Measurements from ENCODE around the gene TRMT112.

The TRMT112 gene

GRCh38 chr11:64341429-64341828 is 24.1 kb upstream of the TRMT112 start:
- Histone ChIP-seq H3K4me3 (ENCODE audit: insufficient read depth, low read depth, low read length) (no peak overlapping the region), H3K9me3 (ENCODE audit: control insufficient read depth, low read length) (no peaks in the 10 kb centered on the region), H3K4me1 (ENCODE audit: control insufficient read depth, insufficient read depth, low read length) (peaks cover 13% of the 10 kb centered on the region), H3K27ac (ENCODE audit: insufficient read depth, low read depth, low read length, poor library complexity, severe bottlenecking) (no peak overlapping the region), H3K27me3 (ENCODE audit: control insufficient read depth, insufficient read depth, low read length, poor library complexity, severe bottlenecking) (peaks cover 8% of the 10 kb centered on the region), H3K36me3 (ENCODE audit: control insufficient read depth, insufficient read depth, low read length) (no peaks in the 10 kb centered on the region)
- 92 to 94% methylated on average over 21 of the region's 21 CpGs for WGBS, 2 experiments

GRCh38 chr11:64340671-64341335 is 23.4 kb upstream of the TRMT112 start:
- peak overlapping the region; percentile 32 for H3K4me3 ChIP-seq (ENCODE audit: insufficient read depth, low read depth, low read length)
- 50 to 60% methylated on average over 33 of the region's 33 CpGs for WGBS, 2 experiments
- peaks cover 13% of the 10 kb centered on the region for H3K4me1 ChIP-seq (ENCODE audit: control insufficient read depth, insufficient read depth, low read length)
- H3K9me3 ChIP-seq (ENCODE audit: control insufficient read depth, low read length) = no peaks in the 10 kb centered on the region
- no peaks in the 10 kb centered on the region for H3K36me3 ChIP-seq (ENCODE audit: control insufficient read depth, insufficient read depth, low read length)
- peaks cover 8% of the 10 kb centered on the region for H3K27me3 ChIP-seq (ENCODE audit: control insufficient read depth, insufficient read depth, low read length, poor library complexity, severe bottlenecking)
- no peak overlapping the region for H3K27ac ChIP-seq (ENCODE audit: insufficient read depth, low read depth, low read length, poor library complexity, severe bottlenecking)

GRCh38 chr11:64339754-64340408 is 22.5 kb upstream of the TRMT112 start, which contains the start of gene CCDC88B:
Gene CCDC88B, plus strand, starts transcription at chr11:64340204. Its CDS starts 63 bp downstream, at chr11:64340267.
- H3K27me3 ChIP-seq (ENCODE audit: control insufficient read depth, insufficient read depth, low read length, poor library complexity, severe bottlenecking) = peaks cover 8% of the 10 kb centered on the region
- WGBS, 2 experiments = 88 to 91% methylated on average over 16 of the region's 16 CpGs
- H3K9me3 ChIP-seq (ENCODE audit: control insufficient read depth, low read length) = no peaks in the 10 kb centered on the region
- H3K36me3 ChIP-seq (ENCODE audit: control insufficient read depth, insufficient read depth, low read length) = no peaks in the 10 kb centered on the region
- H3K4me3 ChIP-seq (ENCODE audit: insufficient read depth, low read depth, low read length) = peak within 1 kb of the TSS; percentile 32
- no peak within 1 kb of the TSS for H3K27ac ChIP-seq (ENCODE audit: insufficient read depth, low read depth, low read length, poor library complexity, severe bottlenecking)
- H3K4me1 ChIP-seq (ENCODE audit: control insufficient read depth, insufficient read depth, low read length) = peaks cover 13% of the 10 kb centered on the region

- no peaks in the 10 kb centered on the region for H3K36me3 ChIP-seq (ENCODE audit: control insufficient read depth, insufficient read depth, low read length)
- 87 to 96% methylated on average over 4 of the region's 4 CpGs for WGBS, 2 experiments
- H3K4me3 ChIP-seq (ENCODE audit: insufficient read depth, low read depth, low read length) = no peak overlapping the region
- H3K27ac ChIP-seq (ENCODE audit: insufficient read depth, low read depth, low read length, poor library complexity, severe bottlenecking) = no peak overlapping the region
- H3K9me3 ChIP-seq (ENCODE audit: control insufficient read depth, low read length) = no peaks in the 10 kb centered on the region
- peaks cover 13% of the 10 kb centered on the region for H3K4me1 ChIP-seq (ENCODE audit: control insufficient read depth, insufficient read depth, low read length)
- H3K27me3 ChIP-seq (ENCODE audit: control insufficient read depth, insufficient read depth, low read length, poor library complexity, severe bottlenecking) = peaks cover 8% of the 10 kb centered on the region
Observed at GRCh38 chr11:64339286-64339685, 21.9 kb upstream of the TRMT112 start.

GRCh38 chr11:64338716-64339115 is 21.4 kb upstream of the TRMT112 start:
- H3K27ac ChIP-seq (ENCODE audit: insufficient read depth, low read depth, low read length, poor library complexity, severe bottlenecking) = no peak overlapping the region
- H3K4me3 ChIP-seq (ENCODE audit: insufficient read depth, low read depth, low read length) = no peak overlapping the region
- WGBS, 2 experiments = 90 to 93% methylated on average over 8 of the region's 8 CpGs

GRCh38 chr11:64337538-64338249 is 20.3 kb upstream of the TRMT112 start:
- WGBS, 2 experiments = 89 to 90% methylated on average over 7 of the region's 8 CpGs

More at GRCh38 chr11:64338716-64339115, 21.4 kb upstream of the TRMT112 start:
- Histone ChIP-seq H3K36me3 (ENCODE audit: control insufficient read depth, insufficient read depth, low read length) (no peaks in the 10 kb centered on the region), H3K27me3 (ENCODE audit: control insufficient read depth, insufficient read depth, low read length, poor library complexity, severe bottlenecking) (peaks cover 8% of the 10 kb centered on the region), H3K9me3 (ENCODE audit: control insufficient read depth, low read length) (no peaks in the 10 kb centered on the region), H3K4me1 (ENCODE audit: control insufficient read depth, insufficient read depth, low read length) (peaks cover 13% of the 10 kb centered on the region)

GRCh38 chr11:64334764-64335735 is 17.7 kb upstream of the TRMT112 start:
- Histone ChIP-seq H3K4me3 (ENCODE audit: insufficient read depth, low read depth, low read length) (no peak overlapping the region), H3K27ac (ENCODE audit: insufficient read depth, low read depth, low read length, poor library complexity, severe bottlenecking) (no peak overlapping the region), H3K9me3 (ENCODE audit: control insufficient read depth, low read length) (no peaks in the 10 kb centered on the region), H3K4me1 (ENCODE audit: control insufficient read depth, insufficient read depth, low read length) (no peaks in the 10 kb centered on the region), H3K36me3 (ENCODE audit: control insufficient read depth, insufficient read depth, low read length) (no peaks in the 10 kb centered on the region), H3K27me3 (ENCODE audit: control insufficient read depth, insufficient read depth, low read length, poor library complexity, severe bottlenecking) (no peaks in the 10 kb centered on the region)
- whole genome bisulfite sequencing, 2 experiments = 68 to 75% methylated on average over 10 to 12 of the region's 13 CpGs

More at GRCh38 chr11:64337538-64338249, 20.3 kb upstream of the TRMT112 start:
- Histone ChIP-seq H3K4me3 (ENCODE audit: insufficient read depth, low read depth, low read length) (no peak overlapping the region), H3K27me3 (ENCODE audit: control insufficient read depth, insufficient read depth, low read length, poor library complexity, severe bottlenecking) (peaks cover 8% of the 10 kb centered on the region), H3K4me1 (ENCODE audit: control insufficient read depth, insufficient read depth, low read length) (peaks cover 10% of the 10 kb centered on the region), H3K27ac (ENCODE audit: insufficient read depth, low read depth, low read length, poor library complexity, severe bottlenecking) (no peak overlapping the region), H3K36me3 (ENCODE audit: control insufficient read depth, insufficient read depth, low read length) (no peaks in the 10 kb centered on the region), H3K9me3 (ENCODE audit: control insufficient read depth, low read length) (no peaks in the 10 kb centered on the region)

- H3K27ac ChIP-seq (ENCODE audit: insufficient read depth, low read depth, low read length, poor library complexity, severe bottlenecking) = no peak overlapping the region
- no peak overlapping the region for H3K4me3 ChIP-seq (ENCODE audit: insufficient read depth, low read depth, low read length)
- H3K36me3 ChIP-seq (ENCODE audit: control insufficient read depth, insufficient read depth, low read length) = no peaks in the 10 kb centered on the region
- H3K27me3 ChIP-seq (ENCODE audit: control insufficient read depth, insufficient read depth, low read length, poor library complexity, severe bottlenecking) = no peaks in the 10 kb centered on the region
- no peaks in the 10 kb centered on the region for H3K4me1 ChIP-seq (ENCODE audit: control insufficient read depth, insufficient read depth, low read length)
- H3K9me3 ChIP-seq (ENCODE audit: control insufficient read depth, low read length) = no peaks in the 10 kb centered on the region
- WGBS, 2 experiments = 95 to 96% methylated on average over 8 of the region's 8 CpGs
Observed at GRCh38 chr11:64333556-64333955, 16.2 kb upstream of the TRMT112 start.

GRCh38 chr11:64331569-64332371 is 14.4 kb upstream of the TRMT112 start:
- 80 to 83% methylated on average over 20 of the region's 20 CpGs for WGBS, 2 experiments
- no peak overlapping the region for H3K4me3 ChIP-seq (ENCODE audit: insufficient read depth, low read depth, low read length)
- H3K9me3 ChIP-seq (ENCODE audit: control insufficient read depth, low read length) = no peaks in the 10 kb centered on the region

More at GRCh38 chr11:64331569-64332371, 14.4 kb upstream of the TRMT112 start:
- Histone ChIP-seq H3K36me3 (ENCODE audit: control insufficient read depth, insufficient read depth, low read length) (no peaks in the 10 kb centered on the region), H3K27ac (ENCODE audit: insufficient read depth, low read depth, low read length, poor library complexity, severe bottlenecking) (no peak overlapping the region), H3K4me1 (ENCODE audit: control insufficient read depth, insufficient read depth, low read length) (no peaks in the 10 kb centered on the region), H3K27me3 (ENCODE audit: control insufficient read depth, insufficient read depth, low read length, poor library complexity, severe bottlenecking) (no peaks in the 10 kb centered on the region)

Measured in ectodermal cell (in vitro differentiated cells).